A549 (cell line): Measurements from ENCODE around the gene SERINC5. TPM values are rescaled to one million over a fixed set of nuclear protein-coding genes. Genes with fewer than 3 reads are reported as not detected.
"Not testable (repeated sequence)": the region's sequence is repeated elsewhere in the genome, so short reads cannot be mapped to it uniquely, and the experiment has no call there.

Experiments used
- ATAC-seq, 2 experiments: fragments of 200-7000 bp in 1 of 2; fragments of >200 bp in 1 of 2; cut with Nextera tagmentation in 1 of 2; cut with Tn5 transposase in 1 of 2; 3 replicates each; pipeline versions ENCODE4 v1.8.0 to v1.9.1; 2018 to 2020; ENCODE audit warnings: mild to moderate bottlenecking in 1 of 2, moderate library complexity in 1 of 2
- CTCF ChIA-PET: fragments of 300-600 bp; sonication (Branson Sonifier 250); formaldehyde crosslinking; extraction: SDS; loops from one replicate; lab custom pipeline; 2021; ENCODE audit warnings: antibody characterized with exemption, inconsistent platforms; lab: Yijun Ruan, JAX
- POLR2A ChIA-PET: fragments of 350-600 bp; formaldehyde crosslinking; extraction: SDS; loops from one replicate; lab custom pipeline; 2021; ENCODE audit warnings: antibody characterized with exemption, inconsistent platforms; lab: Yijun Ruan, JAX
- DNase-seq, 2 experiments: peaks; one replicate each; pipeline versions ENCODE4 v3.0.0 to v3.0.0-alpha.2; 2011 to 2016; ENCODE audit warnings: low read depth in 1 of 2, low spot score in 1 of 2
- FAIRE-seq: peaks from 2 replicates; lab custom pipeline; 2011; peaks lifted over from hg19 to GRCh38; lab: Jason Lieb, UNC
- H3K27ac ChIP-seq, 2 experiments: fragments of >200 bp; sonication (Bioruptor Twin); formaldehyde crosslinking; 3 replicates each; pipeline ENCODE4 v1.5.1; 2016 to 2017
- H3K4me1 ChIP-seq: fragments of >200 bp; sonication (Bioruptor Twin); formaldehyde crosslinking; 3 replicates; pipeline ENCODE4 v1.6.1; 2016
- H3K4me2 ChIP-seq: fragments of >200 bp; sonication (Bioruptor Twin); formaldehyde crosslinking; 3 replicates; pipeline ENCODE4 v1.6.1; 2016
- H3K4me3 ChIP-seq: fragments of >200 bp; sonication (Bioruptor Twin); formaldehyde crosslinking; 3 replicates; pipeline ENCODE4 v1.5.1; 2016
- H3K9me3 ChIP-seq: fragments of >200 bp; sonication (Bioruptor Twin); formaldehyde crosslinking; 3 replicates; pipeline ENCODE4 v1.6.1; 2016
- BHLHE40 ChIP-seq: IDR thresholded peaks from 2 replicates; pipeline ENCODE4 v1.6.1; 2012; ENCODE audit warnings: low read depth, low read length, inconsistent platforms
- CBX2 ChIP-seq: fragments of 200-600 bp; sonication (generic); IDR thresholded peaks from 2 replicates; pipeline ENCODE4 v1.6.1; 2016; ENCODE audit warnings: low read depth, mild to moderate bottlenecking, borderline replicate concordance
- CHD2 ChIP-seq: fragments of 150-350 bp; IDR thresholded peaks from 2 replicates; pipeline ENCODE4 v1.6.1; 2014; ENCODE audit warnings: low read length; ENCODE audit not compliant: partially characterized antibody
- EHF ChIP-seq: fragments of 250-450 bp; sonication (Bioruptor Pico); IDR thresholded peaks from 2 replicates; pipeline ENCODE4 v1.5.0; 2020; ENCODE audit warnings: mild to moderate bottlenecking
- EP300 ChIP-seq, 2 experiments: fragments of >200 bp; sonication (Bioruptor Twin); formaldehyde crosslinking; IDR thresholded peaks; 2 replicates in 1 of 2; 3 replicates in 1 of 2; pipeline ENCODE4 v1.6.1; 2016 to 2017
- ESRRA ChIP-seq: fragments of 150-350 bp; IDR thresholded peaks from 2 replicates; pipeline ENCODE4 v1.6.1; 2014; ENCODE audit warnings: mild to moderate bottlenecking, low read length, borderline replicate concordance
- FOSL2 ChIP-seq, 2 experiments: fragments of 450-650 bp in 1 of 2; fragments of >200 bp in 1 of 2; sonication (Bioruptor Twin) in 1 of 2; formaldehyde crosslinking; IDR thresholded peaks; 2 replicates each; pipeline versions ENCODE4 v1.5.0 to v1.6.1; 2016 to 2020; ENCODE audit warnings: mild to moderate bottlenecking in 1 of 2, moderate library complexity in 1 of 2
- FOXS1 ChIP-seq: fragments of 250-450 bp; sonication (Bioruptor Pico); IDR thresholded peaks from 2 replicates; pipeline ENCODE4 v1.5.0; 2020; ENCODE audit warnings: mild to moderate bottlenecking, moderate library complexity
- HDAC2 ChIP-seq: fragments of 200-600 bp; sonication (generic); IDR thresholded peaks from 2 replicates; pipeline ENCODE4 v1.6.1; 2016
- HOXB13 ChIP-seq: fragments of 250-450 bp; sonication (Bioruptor Pico); IDR thresholded peaks from 2 replicates; pipeline ENCODE4 v1.5.0; 2020; ENCODE audit warnings: low read depth, mild to moderate bottlenecking, moderate library complexity
- HOXB5 ChIP-seq: fragments of 250-450 bp; sonication (Bioruptor Pico); IDR thresholded peaks from 2 replicates; pipeline ENCODE4 v1.5.0; 2020; ENCODE audit warnings: mild to moderate bottlenecking, moderate library complexity
- KDM1A ChIP-seq: fragments of 200-600 bp; sonication (generic); IDR thresholded peaks from 2 replicates; pipeline ENCODE4 v1.6.1; 2016; ENCODE audit warnings: low read depth, mild to moderate bottlenecking
- KDM5A ChIP-seq: fragments of 200-600 bp; sonication (generic); IDR thresholded peaks from 2 replicates; pipeline ENCODE4 v1.6.1; 2016; ENCODE audit warnings: antibody characterized with exemption, mild to moderate bottlenecking
- MAFK ChIP-seq: fragments of 450-650 bp; IDR thresholded peaks from 2 replicates; pipeline ENCODE4 v1.6.1; 2014; ENCODE audit not compliant: partially characterized antibody
- NFE2L2 ChIP-seq: fragments of 150-350 bp; conservative IDR thresholded peaks from 2 replicates; pipeline ENCODE4 v1.6.1; 2014; ENCODE audit warnings: low read length
- NR3C1 ChIP-seq: fragments of >200 bp; sonication (Bioruptor Twin); formaldehyde crosslinking; IDR thresholded peaks from 3 replicates; pipeline ENCODE4 v1.6.1; 2017
- RAD21 ChIP-seq, 2 experiments: fragments of >200 bp in 1 of 2; sonication (Bioruptor Twin) in 1 of 2; formaldehyde crosslinking in 1 of 2; IDR thresholded peaks in 1 of 2; conservative IDR thresholded peaks in 1 of 2; 2 replicates in 1 of 2; 3 replicates in 1 of 2; pipeline ENCODE4 v1.6.1; 2012 to 2018; ENCODE audit warnings: inconsistent platforms in 1 of 2
- RFX5 ChIP-seq: fragments of 450-650 bp; IDR thresholded peaks from 2 replicates; pipeline ENCODE4 v1.7.1; 2014; ENCODE audit warnings: antibody characterized with exemption, mild to moderate bottlenecking, moderate library complexity
- SMC3 ChIP-seq: fragments of >200 bp; sonication (Bioruptor Twin); formaldehyde crosslinking; IDR thresholded peaks from 3 replicates; pipeline ENCODE4 v1.6.1; 2018; ENCODE audit warnings: inconsistent platforms
- SREBF2 ChIP-seq: fragments of 450-650 bp; IDR thresholded peaks from 2 replicates; pipeline ENCODE4 v1.6.1; 2014; ENCODE audit warnings: mild to moderate bottlenecking, moderate library complexity
- ZC3H11A ChIP-seq: fragments of 450-650 bp; IDR thresholded peaks from 2 replicates; pipeline ENCODE4 v1.6.1; 2014; ENCODE audit warnings: antibody characterized with exemption, mild to moderate bottlenecking
- ZNF302 ChIP-seq: fragments of 250-450 bp; sonication (Bioruptor Pico); IDR thresholded peaks from 2 replicates; pipeline ENCODE4 v1.9.0; 2021; ENCODE audit warnings: inconsistent platforms, mild to moderate bottlenecking, moderate library complexity
- ZSCAN20 ChIP-seq: fragments of 250-450 bp; sonication (Bioruptor Pico); IDR thresholded peaks from 2 replicates; pipeline ENCODE4 v1.8.0; 2022; ENCODE audit warnings: mild to moderate bottlenecking, moderate library complexity
- WGBS: methylation state at CpG from one replicate; pipeline ENCODE4 v1.1.6; 2017; ENCODE audit errors: missing lambda C conversion rate; 5-methylcytosine and 5-hydroxymethylcytosine counted together
- polyA plus RNA-seq, 4 experiments: library from polyadenylated mRNA; depleted of rRNA in 3 of 4; stranded (reverse); fragments of >200 nt; fragmentation: RNase III in 1 of 4; extraction: RNeasy Plus Mini Kit Qiagen cat#74134 plus additional on column Dnase treatment in 1 of 4; gene quantifications; 2 replicates in 3 of 4; 3 replicates in 1 of 4; pipeline ENCODE4 v1.2.3, GENCODE V29; 2011 to 2017
- TF ChIP-seq, protein P1 (sequence below): IDR thresholded peaks from 2 replicates; pipeline ENCODE4 v1.6.1; 2012; ENCODE audit warnings: low read depth, borderline replicate concordance
- TF ChIP-seq, protein P2 (sequence below): fragments of >200 bp; sonication (Bioruptor Twin); formaldehyde crosslinking; IDR thresholded peaks from 2 replicates; pipeline ENCODE4 v1.6.1; 2016
- TF ChIP-seq, protein P3 (sequence below): fragments of 150-350 bp; IDR thresholded peaks from 2 replicates; pipeline ENCODE4 v1.6.1; 2014; ENCODE audit warnings: low read depth, mild to moderate bottlenecking, low read length
- TF ChIP-seq, protein P4 (sequence below): fragments of >200 bp; sonication (Bioruptor Twin); formaldehyde crosslinking; IDR thresholded peaks from 3 replicates; pipeline ENCODE4 v1.5.1; 2016

The SERINC5 gene
- polyA plus RNA-seq, 2 of the 4 experiments (the other 2 are of a cell fraction), result 7.0 to 13.4 TPM

- no peak overlapping the region for H3K4me3 ChIP-seq
- 31% methylated on average over 2 of the region's 2 CpGs for WGBS
- no peak for ATAC-seq
- FAIRE-seq, result no peak
- TF ChIP-seq HOXB5 (CRISPR knock-in tag), result no peak
- no peak for TF ChIP-seq ZC3H11A
- TF ChIP-seq FOXS1 (CRISPR knock-in tag), result no peak
- TF ChIP-seq ESRRA, result no peak
- TF ChIP-seq KDM5A, result no peak
- TF ChIP-seq NFE2L2, result no peak
- TF ChIP-seq KDM1A, result no peak
- no peak for TF ChIP-seq HOXB13 (CRISPR knock-in tag)
- no peak for TF ChIP-seq EP300 (IDR thresholded peaks at IDR 0.05)
- no peak for TF ChIP-seq MAFK
- no peak for TF ChIP-seq HDAC2
- TF ChIP-seq RFX5, result no peak
- no peak for TF ChIP-seq CBX2
- TF ChIP-seq, protein P1, sequence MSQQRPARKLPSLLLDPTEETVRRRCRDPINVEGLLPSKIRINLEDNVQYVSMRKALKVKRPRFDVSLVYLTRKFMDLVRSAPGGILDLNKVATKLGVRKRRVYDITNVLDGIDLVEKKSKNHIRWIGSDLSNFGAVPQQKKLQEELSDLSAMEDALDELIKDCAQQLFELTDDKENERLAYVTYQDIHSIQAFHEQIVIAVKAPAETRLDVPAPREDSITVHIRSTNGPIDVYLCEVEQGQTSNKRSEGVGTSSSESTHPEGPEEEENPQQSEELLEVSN, result no peak
- no peak for TF ChIP-seq SMC3
- no peaks in the 10 kb centered on the region for H3K9me3 ChIP-seq
- ChIA-PET CTCF (interaction anchor here (0.8 to 1.4 kb wide), 3 partner anchors 29 to 185 kb away, joined by 3 read pairs; no protein-coding TSS in a partner anchor), POLR2A (no interaction called here)
- no peaks in the 10 kb centered on the region for H3K4me1 ChIP-seq
- no peak overlapping the region for H3K4me2 ChIP-seq
- DNase-seq, result no peak
- H3K27ac ChIP-seq, result no peak overlapping the region
Observed at GRCh38 chr5:80277191-80277590, 21.3 kb upstream of the SERINC5 start.

GRCh38 chr5:80276186-80276585, 20.3 kb upstream of the SERINC5 start:
- no peak for ATAC-seq
- Histone ChIP-seq H3K4me2 (no peak overlapping the region), H3K27ac (no peak overlapping the region), H3K4me3 (no peak overlapping the region), H3K4me1 (no peaks in the 10 kb centered on the region), H3K9me3 (no peaks in the 10 kb centered on the region)
- CTCF ChIA-PET, result interaction anchor here (0.8 to 2.9 kb wide), 7 partner anchors 12 to 470 kb away, joined by 3 to 23 read pairs (median 5); no protein-coding TSS in a partner anchor
- no peak for FAIRE-seq
- POLR2A ChIA-PET, result interaction anchor here (0.6 kb wide), 1 partner anchor 20 kb away, joined by 3 read pairs; the partner anchor contains the start of gene SERINC5
- DNase-seq, result no peak
- TF ChIP-seq, protein P2, sequence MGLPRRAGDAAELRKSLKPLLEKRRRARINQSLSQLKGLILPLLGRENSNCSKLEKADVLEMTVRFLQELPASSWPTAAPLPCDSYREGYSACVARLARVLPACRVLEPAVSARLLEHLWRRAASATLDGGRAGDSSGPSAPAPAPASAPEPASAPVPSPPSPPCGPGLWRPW, result no peak
- TF ChIP-seq CHD2, result no peak
- TF ChIP-seq ZC3H11A, result no peak
- TF ChIP-seq NR3C1, result no peak
- TF ChIP-seq ZNF302 (CRISPR knock-in tag), result no peak
- no peak for TF ChIP-seq ZSCAN20 (CRISPR knock-in tag)
- no peak for TF ChIP-seq BHLHE40
- no peak for TF ChIP-seq FOXS1 (CRISPR knock-in tag)
- no peak for TF ChIP-seq EHF (CRISPR knock-in tag)
- TF ChIP-seq RAD21 (conservative IDR thresholded peaks at IDR 0.05 in 1 of 2, IDR thresholded peaks at IDR 0.05 in 1 of 2), result no peak
- no peak for TF ChIP-seq EP300 (IDR thresholded peaks at IDR 0.05)

DNA sequence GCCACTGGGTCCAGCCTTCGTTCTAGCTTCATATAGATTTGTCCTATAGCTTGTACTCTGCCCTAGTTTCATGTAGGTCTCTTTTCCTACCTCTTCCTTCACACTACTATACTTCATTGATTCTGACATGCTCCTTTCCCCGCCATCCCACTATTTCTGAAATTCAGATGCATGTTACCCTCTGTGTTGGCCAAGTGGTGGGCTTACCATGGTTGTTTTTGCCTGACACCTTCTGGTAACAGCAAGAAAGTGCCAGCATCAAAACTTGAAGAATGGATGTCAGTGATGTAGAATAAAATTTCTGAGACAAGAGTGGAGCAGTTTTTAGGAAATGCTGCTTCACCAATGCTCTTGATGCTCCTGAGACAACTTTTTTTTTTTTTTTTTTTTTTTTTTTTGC, 19.5 kb upstream of the SERINC5 start:
- FAIRE-seq (no peak), DNase-seq (peak in 1 of 2 experiments; percentile 41), ATAC-seq (peak; percentile 64 to 76; a peak in 5 of 6 replicates)
- WGBS, result 62% methylated on average over 2 of the region's 2 CpGs
- Histone ChIP-seq H3K4me1 (no peaks in the 10 kb centered on the region), H3K4me2 (no peak overlapping the region), H3K4me3 (no peak overlapping the region), H3K27ac (no peak overlapping the region), H3K9me3 (no peaks in the 10 kb centered on the region)
- CTCF ChIA-PET, result interaction anchor here (0.6 to 2.9 kb wide), 10 partner anchors 9 to 469 kb away, joined by 3 to 23 read pairs (median 4); no protein-coding TSS in a partner anchor
- POLR2A ChIA-PET, result no interaction called here
- TF ChIP-seq FOSL2 (IDR thresholded peaks at IDR 0.05) (no peak), FOSL2 (CRISPR knock-in tag; IDR thresholded peaks at IDR 0.05) (no peak), SREBF2 (no peak), HOXB13 (CRISPR knock-in tag) (no peak), SMC3 (peak; percentile 70), RAD21 (conservative IDR thresholded peaks at IDR 0.05 in 1 of 2, IDR thresholded peaks at IDR 0.05 in 1 of 2) (peak; percentile 70 to 78), RFX5 (no peak)
- TF ChIP-seq, protein P3, sequence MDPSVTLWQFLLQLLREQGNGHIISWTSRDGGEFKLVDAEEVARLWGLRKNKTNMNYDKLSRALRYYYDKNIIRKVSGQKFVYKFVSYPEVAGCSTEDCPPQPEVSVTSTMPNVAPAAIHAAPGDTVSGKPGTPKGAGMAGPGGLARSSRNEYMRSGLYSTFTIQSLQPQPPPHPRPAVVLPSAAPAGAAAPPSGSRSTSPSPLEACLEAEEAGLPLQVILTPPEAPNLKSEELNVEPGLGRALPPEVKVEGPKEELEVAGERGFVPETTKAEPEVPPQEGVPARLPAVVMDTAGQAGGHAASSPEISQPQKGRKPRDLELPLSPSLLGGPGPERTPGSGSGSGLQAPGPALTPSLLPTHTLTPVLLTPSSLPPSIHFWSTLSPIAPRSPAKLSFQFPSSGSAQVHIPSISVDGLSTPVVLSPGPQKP, result no peak
- TF ChIP-seq, protein P4, sequence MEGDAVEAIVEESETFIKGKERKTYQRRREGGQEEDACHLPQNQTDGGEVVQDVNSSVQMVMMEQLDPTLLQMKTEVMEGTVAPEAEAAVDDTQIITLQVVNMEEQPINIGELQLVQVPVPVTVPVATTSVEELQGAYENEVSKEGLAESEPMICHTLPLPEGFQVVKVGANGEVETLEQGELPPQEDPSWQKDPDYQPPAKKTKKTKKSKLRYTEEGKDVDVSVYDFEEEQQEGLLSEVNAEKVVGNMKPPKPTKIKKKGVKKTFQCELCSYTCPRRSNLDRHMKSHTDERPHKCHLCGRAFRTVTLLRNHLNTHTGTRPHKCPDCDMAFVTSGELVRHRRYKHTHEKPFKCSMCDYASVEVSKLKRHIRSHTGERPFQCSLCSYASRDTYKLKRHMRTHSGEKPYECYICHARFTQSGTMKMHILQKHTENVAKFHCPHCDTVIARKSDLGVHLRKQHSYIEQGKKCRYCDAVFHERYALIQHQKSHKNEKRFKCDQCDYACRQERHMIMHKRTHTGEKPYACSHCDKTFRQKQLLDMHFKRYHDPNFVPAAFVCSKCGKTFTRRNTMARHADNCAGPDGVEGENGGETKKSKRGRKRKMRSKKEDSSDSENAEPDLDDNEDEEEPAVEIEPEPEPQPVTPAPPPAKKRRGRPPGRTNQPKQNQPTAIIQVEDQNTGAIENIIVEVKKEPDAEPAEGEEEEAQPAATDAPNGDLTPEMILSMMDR, result peak; percentile 47

DNA sequence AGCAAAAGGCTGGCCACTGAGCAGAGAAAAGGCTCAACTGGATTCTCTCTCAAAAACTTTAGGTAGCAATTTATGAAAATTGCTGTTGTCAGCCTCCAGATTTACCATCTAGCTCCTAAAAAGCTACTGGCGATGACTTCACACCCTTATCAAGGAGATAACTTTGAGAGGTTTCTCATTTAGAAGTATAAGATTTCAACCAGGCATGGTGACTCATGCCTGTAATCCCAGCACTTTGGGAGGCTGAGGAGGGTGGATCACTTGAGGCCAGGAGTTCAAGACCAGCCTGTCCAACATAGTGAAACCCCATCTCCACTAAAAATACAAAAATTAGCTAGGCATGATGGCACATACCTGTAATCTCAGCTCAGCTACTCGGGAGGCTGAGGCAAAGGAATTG, 14.7 kb upstream of the SERINC5 start:
- CTCF ChIA-PET, FAIRE-seq: not testable (repeated sequence)

More for the DNA sequence above, 14.7 kb upstream of the SERINC5 start:
- H3K4me1 ChIP-seq, H3K4me3 ChIP-seq, DNase-seq, ATAC-seq, POLR2A ChIA-PET, H3K4me2 ChIP-seq, H3K27ac ChIP-seq, H3K9me3 ChIP-seq: not testable (repeated sequence)
- WGBS, result 71% methylated on average over 2 of the region's 2 CpGs
